Endometrial microvascular endothelial cells (primary cell): Measurements from ENCODE around the gene RNF157. TPM values are rescaled to one million over a fixed set of nuclear protein-coding genes. Genes with fewer than 3 reads are reported as not detected.
"Not testable (repeated sequence)": the region's sequence is repeated elsewhere in the genome, so short reads cannot be mapped to it uniquely, and the experiment has no call there.

ENCODE experiments used
- in situ Hi-C: cut with HindIII; loops from 2 replicates; pipeline ENCODE4 v1.10.0; 2017; ENCODE audit warnings: low sequenced_read_pairs, low pct_unique_long_range_greater_than_20kb; ENCODE audit errors: inconsistent ontology term
- total RNA-seq: library from RNA; depleted of rRNA; stranded (reverse); fragments of >200 nt; gene quantifications from one replicate; pipeline ENCODE4 v1.2.3, GENCODE V29; 2015; ENCODE audit errors: inconsistent ontology term

RNF157 gene
- total RNA-seq, 1 donor from 2014 or later = not detected

DNA sequence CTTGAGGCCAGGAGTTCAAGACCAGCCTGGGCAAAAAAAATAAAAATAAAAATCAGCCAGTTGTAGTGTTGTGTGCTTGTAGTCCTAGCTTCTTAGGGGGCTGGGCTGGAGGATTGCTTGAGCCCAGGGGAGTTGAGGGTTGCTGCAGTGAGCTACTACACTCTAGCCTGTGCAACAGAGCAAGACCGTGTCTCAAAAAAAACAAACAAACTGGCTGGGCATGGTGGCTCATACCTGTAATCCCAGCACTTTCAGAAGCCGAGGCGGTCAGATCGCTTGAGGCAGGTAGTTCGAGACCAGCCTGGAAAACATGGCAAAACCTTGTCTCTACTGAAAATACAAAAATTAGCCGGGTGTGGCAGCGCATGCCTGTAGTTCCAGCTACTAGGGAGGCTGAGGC lies 19.9 kb upstream of the RNF157 start:
- in situ Hi-C loops = no loop called here

DNA sequence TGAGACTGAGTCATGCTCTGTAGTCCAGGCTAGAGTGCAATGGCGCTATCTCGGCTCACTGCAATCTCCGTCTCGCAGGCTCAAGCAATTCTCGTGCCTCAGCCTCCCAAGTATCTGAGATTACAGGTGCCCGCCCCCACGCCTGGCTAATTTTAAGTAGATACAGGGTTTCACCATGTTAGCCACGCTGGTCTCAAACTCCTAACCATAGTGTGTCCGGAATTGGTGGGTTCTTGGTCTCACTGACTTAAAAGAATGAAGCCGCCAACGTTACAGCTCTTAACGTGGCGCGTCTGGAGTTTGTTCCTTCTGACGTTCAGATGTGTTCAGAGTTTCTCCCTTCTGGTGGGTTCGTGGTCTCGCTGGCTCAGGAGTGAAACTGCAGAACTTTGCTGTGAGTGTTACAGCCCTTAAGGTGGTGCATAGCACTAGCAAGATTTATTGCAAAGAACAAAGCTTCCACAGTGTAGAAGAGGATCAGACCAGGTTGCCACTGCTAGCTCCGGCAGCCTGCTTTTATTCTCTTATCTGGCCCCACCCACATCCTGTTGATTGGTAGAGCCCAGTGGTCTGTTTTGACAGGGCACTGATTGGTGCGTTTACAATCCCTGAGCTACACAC lies 16.2 kb upstream of the RNF157 start:
- in situ Hi-C loops = not testable (repeated sequence)

DNA sequence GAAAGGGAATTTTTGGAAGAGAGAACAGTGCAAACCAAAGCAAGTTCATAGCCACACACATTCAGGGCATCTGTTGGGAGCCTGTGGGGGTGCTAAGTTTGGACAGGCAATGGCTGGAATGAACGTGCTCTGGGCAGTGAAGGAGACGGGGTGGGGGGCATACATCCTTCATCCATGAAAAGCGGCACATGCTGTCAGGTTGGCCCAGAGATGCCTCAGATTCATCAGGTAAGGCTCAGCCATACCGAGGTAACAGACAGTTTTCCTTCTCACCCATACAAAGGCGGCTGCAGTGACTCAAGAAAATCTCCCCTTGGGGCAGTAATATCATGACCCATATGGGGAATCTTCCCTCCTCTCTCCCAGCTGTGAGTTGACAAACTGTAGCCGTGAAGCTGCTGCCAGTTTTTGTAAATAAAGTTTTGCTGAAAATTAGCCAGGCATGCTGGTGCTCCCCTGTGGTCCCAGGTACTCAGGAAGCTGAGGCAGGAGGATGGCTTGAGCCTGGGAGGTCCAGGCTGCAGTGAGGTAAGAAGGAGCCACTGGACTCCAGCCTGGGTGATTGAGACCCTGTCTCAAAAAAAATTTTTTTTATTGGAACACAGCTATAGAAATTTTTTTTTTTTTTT lies 15.6 kb upstream of the RNF157 start:
- in situ Hi-C loops = no loop called here

DNA sequence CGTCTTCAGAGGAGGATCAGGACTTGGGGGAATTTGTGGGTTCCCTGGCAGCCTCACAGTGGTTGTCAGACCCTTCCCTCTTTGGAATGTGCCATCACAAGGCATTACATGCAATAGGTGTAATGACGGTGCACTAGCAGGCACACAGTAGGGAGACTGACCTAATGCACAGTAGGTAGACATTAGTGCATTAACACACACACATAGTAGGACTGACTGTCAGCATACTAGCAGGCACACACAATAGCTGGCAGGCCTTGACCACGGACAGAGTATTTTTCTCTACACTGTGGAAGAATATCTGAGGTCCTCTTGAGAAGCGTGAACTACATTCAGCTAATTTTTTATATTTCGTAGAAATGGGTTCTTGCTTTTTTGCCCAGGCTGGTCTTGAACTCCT lies 14.0 kb upstream of the RNF157 start:
- in situ Hi-C loops = no loop called here

DNA sequence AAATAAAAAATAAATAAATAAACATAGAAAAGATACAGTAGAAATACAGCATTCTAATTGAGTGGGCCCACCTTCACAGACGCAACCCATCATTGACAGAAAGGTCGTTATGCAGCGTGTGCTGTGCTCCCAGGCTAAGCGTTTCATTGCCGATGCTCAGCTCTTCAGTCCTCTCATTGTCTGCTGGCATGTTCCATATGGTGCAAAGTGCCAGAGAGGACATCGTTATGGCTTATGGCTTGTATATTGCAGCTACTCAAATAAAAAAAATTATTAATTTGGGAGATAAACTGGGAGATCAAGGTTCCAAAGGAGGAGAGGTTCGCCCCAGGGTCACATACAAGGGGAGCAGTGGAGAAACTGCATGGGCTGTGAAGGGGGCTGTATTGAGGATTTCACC lies 13.5 kb upstream of the RNF157 start:
- in situ Hi-C loops = no loop called here

DNA sequence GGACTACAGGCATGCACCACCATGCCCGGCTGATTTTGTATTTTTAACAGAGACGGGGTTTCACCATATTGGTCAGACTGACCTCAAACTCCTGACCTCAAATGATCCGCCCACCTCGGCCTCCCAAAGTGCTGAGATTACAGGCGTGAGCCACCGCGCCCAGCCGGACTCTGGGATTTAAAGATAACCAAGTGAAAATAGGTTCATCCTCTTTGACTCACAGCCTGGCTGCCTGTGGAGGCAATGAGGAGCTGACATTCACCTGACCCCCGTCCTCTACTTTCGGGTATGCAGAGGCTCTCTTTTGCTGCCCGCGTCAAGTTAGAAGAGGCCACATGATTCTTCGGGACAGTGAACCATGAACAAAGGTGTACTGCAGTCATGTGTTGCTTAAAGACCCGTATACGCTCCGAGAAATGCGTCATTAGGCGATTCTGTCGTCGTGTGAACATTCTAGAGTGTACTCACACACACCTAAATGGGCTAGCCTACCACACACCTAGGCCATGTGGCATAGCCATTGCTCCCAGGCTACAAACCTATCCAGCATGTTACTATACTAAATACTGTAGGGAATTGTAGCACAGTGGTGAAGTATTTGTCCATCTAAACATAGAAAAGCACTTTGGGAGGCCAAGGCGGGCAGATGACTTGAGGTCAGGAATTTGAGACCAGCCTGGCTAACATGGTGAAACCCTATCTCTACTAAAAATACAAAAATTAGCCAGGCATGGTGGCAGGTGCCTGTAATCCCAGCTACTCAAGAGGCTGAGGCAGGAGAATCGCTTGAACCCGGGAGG lies 12.9 kb upstream of the RNF157 start:
- in situ Hi-C loops = not testable (repeated sequence)

DNA sequence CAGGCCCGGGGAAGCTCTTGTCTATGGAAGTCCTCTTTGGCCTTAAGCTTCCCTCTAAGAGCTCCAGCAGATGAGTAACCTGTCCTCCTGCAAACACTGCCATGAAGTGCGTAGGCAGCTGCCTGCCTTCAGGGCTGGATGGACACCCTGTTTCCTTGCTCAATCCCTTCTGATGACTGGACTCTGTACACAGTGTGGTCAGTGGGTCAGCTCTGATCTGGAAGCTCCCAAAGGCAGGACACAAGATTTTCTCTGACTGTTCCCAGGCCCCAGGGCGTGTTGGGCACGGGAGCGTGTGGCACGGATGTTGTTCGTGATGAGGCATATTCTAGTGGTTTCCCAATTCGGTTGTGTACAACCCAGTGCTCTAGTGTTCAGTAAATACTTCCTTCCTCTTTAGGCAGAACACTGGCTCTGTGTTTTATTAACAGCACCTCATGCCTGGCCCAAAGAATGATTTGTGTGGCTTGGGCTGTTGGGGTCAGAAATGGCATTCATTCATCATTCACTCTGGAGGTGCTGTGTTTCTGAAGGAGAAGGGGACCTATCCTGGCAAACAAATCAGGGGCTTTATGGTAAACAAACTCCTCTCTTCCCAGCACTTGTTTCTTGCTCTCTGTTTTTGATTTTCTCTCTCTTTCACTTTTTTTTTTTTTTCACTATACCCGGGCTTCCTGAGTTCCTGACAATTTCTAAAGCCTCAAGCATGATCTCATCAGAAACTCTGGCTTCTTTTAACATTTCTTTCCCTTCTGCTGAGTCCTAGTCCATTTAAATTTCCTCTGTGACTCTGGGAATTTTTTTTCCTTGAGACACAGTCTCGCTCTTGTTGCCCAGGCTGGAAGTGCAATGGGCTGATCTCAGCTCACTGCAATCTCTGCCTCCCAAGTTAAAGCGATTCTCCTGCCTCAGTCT lies 12.0 kb upstream of the RNF157 start:
- in situ Hi-C loops = no loop called here

DNA sequence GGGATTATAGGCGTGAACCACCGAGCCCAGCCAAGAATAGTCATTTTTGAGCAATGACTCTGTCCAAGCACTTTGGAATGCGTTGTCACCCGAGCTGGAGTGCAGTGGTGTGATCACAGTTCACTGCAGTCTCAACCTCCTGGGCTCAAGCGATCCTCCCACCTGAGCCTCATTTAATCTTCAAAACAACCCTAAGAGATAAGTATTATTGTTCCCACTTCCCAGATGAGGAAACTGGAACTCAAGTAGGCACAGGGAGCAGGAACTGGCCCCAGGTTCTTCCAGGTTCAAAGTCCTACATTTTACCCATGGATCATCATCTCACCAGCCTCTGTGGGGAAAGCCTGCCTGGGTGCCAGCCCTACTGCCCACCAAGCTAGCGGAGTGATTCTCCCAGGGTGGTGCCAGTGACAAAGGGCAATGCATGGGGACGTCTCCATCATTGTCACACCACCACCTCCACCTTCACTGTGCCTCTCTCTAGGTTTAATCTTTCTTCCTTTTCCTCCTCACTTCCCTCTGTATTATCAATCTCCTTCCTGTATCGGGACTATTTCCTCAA lies 11.3 kb upstream of the RNF157 start:
- in situ Hi-C loops = no loop called here

DNA sequence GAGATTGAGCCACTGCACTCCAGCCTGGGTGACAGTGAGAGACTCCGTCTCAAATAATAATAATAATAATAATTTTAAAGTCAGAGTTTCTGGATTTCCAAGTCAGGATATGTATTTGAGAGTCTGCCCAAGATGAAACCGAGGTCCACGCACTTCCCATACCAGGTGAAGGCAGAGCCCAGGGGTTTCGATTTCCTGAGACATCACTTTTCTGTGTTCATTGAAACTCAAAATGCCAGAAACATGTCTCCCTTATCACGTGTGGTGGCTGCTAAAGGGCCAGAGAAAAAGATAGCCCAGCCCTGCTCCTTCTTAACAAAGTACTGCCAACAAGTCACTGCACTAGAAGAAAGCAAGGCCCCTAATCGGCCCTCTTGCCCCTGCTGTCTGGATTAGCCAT lies 9.8 kb upstream of the RNF157 start:
- in situ Hi-C loops = no loop called here

DNA sequence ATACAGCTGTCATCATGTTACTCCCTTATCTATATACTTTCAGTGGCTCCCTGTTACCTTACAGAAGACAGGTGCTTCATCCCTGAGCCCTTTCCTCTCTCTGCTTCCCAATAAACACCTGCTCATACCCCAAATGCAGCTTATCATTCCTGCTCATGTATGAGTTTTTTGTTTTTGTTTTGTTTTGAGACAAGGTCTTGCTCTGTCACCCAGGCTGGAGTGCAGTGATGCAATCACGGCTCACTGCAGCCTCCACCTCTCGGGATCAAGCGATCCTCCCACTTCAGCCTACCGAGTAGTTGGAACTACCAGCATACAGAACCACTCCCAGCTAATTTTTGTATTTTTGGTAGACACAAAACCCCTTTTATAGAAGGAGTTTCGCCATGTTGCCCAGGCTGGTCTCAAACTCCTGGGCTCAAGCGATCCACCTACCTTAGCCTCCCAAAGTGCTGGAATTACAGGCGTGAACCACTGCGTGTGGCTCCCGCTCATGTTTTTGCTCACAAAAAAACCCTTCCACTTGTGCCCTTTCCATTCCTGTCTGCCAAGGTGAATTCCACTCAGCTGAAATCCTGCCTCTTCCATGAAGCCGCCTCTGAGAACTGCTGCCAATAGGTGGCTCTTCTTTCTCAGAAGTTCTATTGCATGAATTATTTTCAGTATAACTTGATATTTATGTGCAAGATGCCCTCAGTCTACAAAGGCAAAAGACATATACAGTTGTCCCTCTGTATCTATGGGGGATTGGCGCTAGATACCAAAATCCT lies 7.9 kb upstream of the RNF157 start:
- in situ Hi-C loops = no loop called here

DNA sequence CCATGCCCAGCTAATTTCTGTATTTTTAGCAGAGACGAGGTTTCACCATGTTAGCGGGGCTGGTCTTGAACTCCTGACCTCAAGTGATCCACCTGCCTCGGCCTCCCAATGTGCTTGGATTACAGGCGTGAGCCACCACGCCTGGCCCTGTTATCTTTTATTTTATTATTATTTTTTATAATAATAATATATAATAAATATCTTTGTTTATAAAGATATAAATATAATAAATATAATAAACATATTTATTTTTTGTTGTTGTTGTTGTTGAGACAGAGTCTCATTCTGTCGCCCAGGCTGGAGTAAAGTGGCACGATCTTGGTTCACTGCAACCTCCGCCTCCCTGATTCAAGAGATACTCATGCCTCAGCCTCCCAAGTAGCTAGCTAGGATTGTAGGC lies 7.0 kb upstream of the RNF157 start:
- in situ Hi-C loops = no loop called here

DNA sequence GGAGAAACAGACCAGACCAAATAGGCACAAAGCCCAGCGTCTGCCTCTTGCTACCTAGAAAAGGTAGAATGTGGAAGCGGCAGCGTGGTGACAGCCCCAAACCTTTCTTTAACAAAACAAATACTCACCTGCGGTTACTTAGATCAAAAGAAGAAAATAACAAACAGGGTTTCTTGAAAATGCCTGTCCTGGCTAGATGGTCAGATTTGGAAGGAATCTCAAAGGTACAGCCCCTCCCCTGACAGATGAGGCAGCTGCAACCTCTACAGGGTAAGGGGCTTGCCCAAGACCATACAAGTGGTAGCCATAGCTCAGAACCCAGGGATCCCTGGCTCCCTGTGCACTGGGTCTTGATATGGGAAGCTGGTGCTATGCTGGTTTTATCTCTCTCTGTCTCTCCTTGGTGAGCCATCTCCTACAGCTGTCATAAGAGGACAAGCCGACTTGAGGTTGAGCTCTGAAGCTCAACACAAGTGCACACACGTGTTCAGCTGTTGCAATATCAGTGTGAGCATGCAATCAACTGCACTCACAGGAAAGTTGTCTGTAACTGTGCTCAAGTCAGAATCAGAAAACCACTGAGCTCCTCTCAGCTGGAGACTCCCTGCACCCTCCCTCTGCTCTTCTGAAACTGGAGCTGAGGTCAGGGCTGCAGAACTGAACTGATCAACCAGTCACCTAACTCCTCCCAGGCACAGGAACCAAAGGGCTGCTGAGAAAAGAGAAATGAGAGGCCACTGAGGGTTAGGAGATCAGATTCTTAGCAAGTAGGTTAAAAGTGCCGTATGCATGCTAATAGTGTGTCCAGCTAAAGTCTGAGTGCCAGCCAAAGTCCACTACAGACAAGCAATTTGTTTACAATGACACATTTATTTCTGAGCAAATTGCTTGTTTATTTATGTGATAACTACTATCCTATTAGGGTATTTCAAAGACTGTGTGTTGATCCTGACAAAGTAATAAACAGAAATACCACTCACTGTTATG lies 6.1 kb upstream of the RNF157 start:
- in situ Hi-C loops = no loop called here

DNA sequence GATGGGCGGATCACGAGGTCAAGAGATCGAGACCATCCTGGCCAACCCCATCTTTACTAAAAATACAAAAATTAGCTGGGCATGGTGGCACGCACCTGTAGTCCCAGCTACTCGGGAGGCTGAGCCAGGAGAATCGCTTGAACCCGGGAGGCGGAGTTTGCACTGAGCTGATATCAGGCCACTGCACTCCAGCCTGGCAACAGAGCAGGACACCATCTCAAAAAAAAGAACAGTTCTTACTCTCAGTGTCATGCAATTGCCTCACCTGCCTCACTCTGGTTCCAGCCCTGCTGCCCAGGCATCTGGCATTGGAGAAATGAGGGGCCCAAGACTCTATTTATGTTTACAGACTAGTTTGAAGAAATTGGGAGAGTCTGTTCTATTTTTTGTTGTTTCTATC lies 4.4 kb upstream of the RNF157 start:
- in situ Hi-C loops = not testable (repeated sequence)

DNA sequence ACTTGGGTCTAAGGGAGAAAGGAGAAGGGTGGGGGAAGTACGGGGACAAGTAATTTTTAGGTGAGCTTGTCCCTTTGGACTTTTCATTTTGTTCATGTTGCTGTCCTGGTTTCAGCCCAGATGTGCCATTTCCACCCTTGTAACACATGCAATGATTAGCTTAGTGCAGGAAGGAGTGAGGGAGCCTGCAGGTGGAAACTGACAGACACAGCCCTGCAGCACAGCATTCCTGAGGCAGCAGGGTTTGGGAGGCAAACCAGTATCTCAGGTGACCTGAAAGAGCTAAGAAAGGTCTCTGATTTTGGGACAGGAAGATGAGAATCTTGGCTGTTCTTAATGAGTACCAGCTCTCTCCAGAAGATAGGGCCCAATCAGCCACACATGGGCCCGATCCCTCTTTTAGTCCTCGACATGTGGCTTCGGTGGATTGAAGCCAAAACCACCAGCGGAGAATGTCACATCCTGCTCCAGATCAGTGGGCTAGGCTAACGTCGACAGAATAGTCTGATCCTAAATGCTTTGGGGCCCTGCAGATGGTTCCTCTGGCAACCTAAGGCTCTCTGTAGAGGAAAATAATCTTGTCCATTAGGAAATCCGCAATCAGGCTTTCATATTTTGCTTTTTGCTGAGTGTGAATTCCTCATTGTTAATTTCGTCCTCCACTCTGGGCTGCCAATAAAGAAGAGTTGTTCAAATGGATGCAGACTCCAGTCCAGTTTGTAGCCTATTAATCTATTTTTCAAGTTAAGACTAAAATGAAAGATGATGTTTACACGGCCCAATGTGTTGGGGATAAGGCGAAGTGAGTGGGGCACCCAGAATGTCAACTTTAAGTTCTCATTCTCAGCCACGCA lies 3.8 kb upstream of the RNF157 start:
- in situ Hi-C loops = no loop called here

DNA sequence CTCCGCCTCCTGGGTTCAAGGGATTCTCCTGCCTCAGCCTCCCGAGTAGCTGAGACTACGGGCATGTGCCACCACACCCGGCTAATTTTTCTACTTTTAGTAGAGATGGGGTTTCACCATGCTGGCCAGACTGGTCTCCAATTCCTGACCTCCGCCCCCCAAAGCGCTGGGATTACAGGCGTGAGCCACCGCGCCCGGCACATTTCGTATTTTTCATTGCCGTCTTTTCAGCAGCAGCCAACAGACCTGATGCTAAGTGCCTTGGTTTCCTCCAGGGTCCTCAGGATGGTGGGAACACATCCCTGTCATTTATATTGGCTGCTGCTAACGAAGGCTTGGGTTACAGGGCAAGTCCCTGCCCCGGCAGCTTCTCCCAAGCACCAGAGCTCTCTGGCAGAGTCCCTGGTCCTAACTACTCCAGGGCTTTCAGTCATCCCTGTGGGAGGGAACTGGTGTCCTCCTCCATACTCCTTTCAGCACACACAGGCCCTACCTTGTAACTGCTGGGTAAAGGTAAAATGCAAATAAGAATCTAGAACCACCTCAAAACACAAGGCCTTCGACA lies 1.5 kb upstream of the RNF157 start:
- in situ Hi-C loops = no loop called here

DNA sequence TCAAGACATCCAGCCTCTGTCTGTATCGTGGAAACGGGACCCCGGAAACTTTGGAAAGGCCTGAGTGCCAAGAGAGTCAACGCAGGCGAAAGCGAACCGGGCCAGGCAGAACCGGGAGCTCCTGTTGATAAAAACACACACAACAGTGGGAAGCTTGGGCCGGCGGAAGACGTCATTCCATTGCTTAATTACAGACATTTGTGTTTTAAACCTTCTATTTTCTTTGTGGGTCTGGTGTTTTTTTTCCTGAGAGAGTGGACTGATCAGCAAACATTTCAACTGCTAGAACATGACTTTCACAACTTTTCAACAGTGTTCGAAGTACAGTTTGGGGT lies 878 bp upstream of the RNF157 start:
- in situ Hi-C loops = no loop called here
